Activated CD8-positive, alpha-beta memory T cell treated with anti-CD3 and anti-CD28 coated beads for 36 hours (primary cell): ENCODE results near the gene ANGPTL4. TPM values are rescaled to one million over a fixed set of nuclear protein-coding genes. Genes with fewer than 3 reads are reported as not detected.
"Not testable (repeated sequence)": the region's sequence is repeated elsewhere in the genome, so short reads cannot be mapped to it uniquely, and the experiment has no call there.

Source experiments
- CTCF ChIA-PET: fragments of 350-600 bp; sonication (Branson Sonifier 250); formaldehyde crosslinking; loops from one replicate; lab custom pipeline; 2021; ENCODE audit warnings: antibody characterized with exemption; lab: Charles Lee
- POLR2A ChIA-PET: fragments of 350-600 bp; sonication (Branson Sonifier 250); formaldehyde crosslinking; loops from one replicate; lab custom pipeline; 2021; ENCODE audit warnings: antibody characterized with exemption; lab: Charles Lee
- total RNA-seq, 2 experiments: library from RNA; stranded (reverse); gene quantifications; one replicate each; pipeline ENCODE4 v1.2.3, GENCODE V29; 2021

The ANGPTL4 gene
- total RNA-seq, 2 experiments from 2014 or later: 0.19 to 0.42 TPM

DNA sequence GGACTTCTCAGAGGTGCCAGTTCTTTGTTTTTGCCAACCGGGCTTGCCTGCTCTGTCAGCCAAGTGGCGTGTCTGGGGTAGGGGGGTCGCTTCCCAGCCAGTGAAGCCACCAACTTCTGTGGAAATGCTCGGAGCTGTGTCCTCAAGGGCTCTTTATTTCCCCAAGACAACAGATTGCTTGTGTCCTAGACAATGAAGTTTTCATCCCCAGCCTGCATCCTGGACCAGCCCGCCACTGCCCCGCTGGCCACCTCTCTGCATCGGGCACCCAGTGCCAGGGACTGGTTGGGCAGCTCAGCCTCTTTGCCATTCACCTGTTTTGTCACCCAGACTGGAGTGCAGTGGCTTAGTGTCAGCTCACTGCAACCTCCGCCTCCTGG, 29.9 kb downstream of the ANGPTL4 start:
- CTCF ChIA-PET: no interaction called here
- POLR2A ChIA-PET: no interaction called here

DNA sequence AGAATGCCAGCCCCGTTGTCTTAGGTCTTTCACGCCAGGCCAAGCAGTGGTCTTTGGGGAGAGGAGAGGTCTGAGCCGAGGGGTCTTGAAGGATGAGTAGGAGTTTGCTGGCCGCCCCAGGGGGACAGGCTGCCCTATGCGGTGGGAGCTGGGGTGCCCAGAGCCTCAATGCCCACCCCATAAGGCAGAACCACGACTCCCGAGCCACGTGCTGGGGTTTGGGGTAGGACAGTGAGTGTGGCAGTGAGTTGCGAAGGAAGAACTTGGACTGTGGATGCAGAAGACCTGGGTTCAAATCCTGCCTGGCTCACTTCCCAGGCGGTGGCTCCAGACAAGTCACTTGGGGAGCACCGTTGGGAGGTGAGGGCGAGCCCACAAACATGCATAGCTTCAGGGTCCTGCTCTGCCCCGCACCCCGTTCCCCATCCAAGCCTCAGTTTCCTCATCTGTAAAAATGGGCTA, 31.7 kb downstream of the ANGPTL4 start:
- CTCF ChIA-PET: interaction anchor here (1.0 to 1.8 kb wide), 2 partner anchors 42 to 120 kb away, joined by 3 to 10 read pairs; no protein-coding TSS in a partner anchor
- POLR2A ChIA-PET: interaction anchor here (0.6 kb wide), 1 partner anchor 70 kb away, joined by 15 read pairs; no protein-coding TSS in a partner anchor

DNA sequence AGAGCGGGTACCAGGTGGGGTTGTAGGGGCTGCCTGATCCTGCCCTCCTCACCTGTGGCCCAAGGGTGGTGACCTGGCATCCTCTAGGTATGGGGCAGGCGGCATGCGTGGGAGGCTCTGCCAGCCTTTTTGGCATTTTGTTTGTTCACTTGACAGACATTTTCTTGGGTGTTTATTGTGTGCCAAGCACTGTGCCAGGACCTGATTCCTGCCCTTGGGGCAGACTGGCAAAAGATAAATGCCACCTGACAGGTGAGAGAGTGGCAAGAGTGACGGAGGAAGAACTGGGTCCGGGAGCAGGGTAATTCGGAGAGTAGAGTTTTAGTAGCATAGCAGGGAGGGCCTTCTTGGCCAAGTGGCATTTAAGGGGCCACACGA, 32.2 kb downstream of the ANGPTL4 start:
- CTCF ChIA-PET: interaction anchor here (1.8 kb wide), 1 partner anchor 42 kb away, joined by 10 read pairs; no protein-coding TSS in a partner anchor
- POLR2A ChIA-PET: interaction anchor here (0.6 kb wide), 1 partner anchor 70 kb away, joined by 15 read pairs; no protein-coding TSS in a partner anchor

DNA sequence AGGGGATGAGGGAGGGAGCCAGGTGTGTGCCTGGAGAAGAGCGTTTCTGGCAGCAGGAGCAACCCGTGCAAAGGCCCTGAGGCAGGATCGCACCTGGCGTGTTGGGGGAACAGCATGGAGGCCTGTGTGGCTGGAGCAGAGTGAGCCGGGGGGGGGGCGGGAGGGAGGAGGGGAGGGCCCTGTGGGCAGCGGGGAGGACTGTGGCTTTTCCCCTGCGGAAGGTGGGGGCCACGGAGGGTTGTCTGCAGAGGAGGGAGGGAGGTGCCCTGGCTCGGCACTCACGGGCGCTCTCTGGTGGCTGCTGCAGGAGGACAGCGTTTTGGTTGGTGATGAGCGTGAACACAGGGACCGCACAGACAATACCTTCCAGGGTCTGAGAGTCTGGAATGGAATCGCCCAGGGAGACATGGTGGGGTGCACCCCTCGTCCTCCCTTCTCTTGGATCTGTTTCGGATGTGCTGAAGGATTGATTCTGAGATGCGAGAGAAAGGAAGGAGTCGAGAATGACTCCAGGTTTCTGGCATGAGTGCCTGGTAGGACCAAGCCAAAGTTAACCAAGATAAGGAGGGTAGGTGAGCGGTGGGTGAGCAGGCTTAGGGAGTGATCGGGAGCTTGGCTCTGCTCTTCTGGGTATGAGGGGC, 32.7 kb downstream of the ANGPTL4 start:
- ChIA-PET CTCF (interaction anchor here (1.0 to 2.4 kb wide), 4 partner anchors 43 to 75 kb away, joined by 3 to 17 read pairs (median 7); no protein-coding TSS in a partner anchor), POLR2A (no interaction called here)

DNA sequence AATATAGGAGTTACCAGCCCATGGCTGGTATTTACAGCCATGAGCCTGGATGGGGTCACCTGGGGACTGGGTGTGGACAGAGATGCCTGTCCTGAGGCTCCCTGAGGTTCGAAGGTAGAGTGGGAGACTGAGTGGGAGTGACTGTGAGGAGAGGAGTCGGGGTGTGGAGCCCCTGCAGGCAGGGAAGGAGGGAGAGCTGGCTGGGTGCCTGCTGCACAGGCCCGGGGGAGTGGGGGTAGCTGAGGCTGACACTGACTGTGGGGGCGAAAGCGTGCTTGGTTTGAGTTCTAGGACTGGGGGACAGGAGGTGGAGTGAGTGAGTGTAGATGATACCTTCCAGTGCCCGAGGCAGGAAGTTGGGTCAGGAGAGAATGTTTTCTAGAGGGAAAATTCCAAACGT, 33.3 kb downstream of the ANGPTL4 start:
- ChIA-PET POLR2A (no interaction called here), CTCF (interaction anchor here (1.0 to 2.4 kb wide), 3 partner anchors 44 to 74 kb away, joined by 3 to 17 read pairs (median 4); no protein-coding TSS in a partner anchor)

DNA sequence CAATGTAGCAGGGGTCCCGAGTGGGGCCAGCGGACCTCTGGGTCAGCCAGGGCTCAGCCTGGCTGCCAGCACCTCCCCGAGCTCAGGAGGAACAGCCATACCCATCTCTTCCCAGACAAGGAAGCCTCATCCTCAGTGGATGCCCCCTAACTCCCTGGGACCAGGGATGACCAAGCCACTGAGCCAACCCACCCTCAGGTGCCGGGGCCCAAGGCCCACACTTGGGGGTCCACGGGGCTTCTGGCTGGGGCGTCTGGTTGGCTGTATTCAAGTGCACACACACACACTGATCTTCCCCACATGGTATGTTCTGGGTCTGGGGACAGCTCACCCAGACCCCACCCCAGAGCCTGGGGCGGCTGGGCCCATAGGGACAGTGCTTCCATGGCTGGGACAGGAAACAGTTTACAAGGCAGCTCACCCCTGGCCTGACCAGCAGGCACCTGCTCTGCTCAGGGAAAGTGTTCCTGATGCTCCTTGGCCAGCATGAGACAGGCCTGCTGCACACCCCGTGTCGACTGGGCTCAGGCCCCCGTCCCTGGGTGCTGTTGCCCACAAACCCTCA, 33.9 kb downstream of the ANGPTL4 start:
- POLR2A ChIA-PET: no interaction called here
- CTCF ChIA-PET: interaction anchor here (1.0 to 2.4 kb wide), 3 partner anchors 44 to 74 kb away, joined by 3 to 17 read pairs (median 4); no protein-coding TSS in a partner anchor

DNA sequence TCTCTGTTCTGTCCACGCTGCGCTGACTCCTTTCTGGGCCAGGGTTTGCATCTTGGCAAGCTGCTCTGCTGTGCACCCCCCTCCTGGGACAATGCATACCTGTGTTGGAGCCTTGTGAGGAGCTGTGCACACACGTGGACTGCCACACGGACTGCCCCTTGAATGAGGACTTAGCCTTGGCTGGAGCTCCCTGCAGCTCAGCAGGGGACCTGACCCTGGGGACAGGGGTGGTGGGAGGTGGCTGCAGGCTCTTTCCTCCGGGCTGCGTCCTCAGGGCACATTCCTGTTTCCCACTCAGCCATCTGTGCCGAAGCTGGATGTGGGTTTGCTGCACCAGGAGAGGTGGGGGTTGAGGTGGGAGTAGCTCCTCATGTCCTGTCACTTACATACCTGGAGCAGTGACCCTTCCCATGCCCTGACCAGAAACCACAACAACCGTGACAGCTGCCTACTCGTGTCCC, 34.4 kb downstream of the ANGPTL4 start:
- ChIA-PET POLR2A (no interaction called here), CTCF (interaction anchor here (2.4 kb wide), 1 partner anchor 45 kb away, joined by 17 read pairs; no protein-coding TSS in a partner anchor)

DNA sequence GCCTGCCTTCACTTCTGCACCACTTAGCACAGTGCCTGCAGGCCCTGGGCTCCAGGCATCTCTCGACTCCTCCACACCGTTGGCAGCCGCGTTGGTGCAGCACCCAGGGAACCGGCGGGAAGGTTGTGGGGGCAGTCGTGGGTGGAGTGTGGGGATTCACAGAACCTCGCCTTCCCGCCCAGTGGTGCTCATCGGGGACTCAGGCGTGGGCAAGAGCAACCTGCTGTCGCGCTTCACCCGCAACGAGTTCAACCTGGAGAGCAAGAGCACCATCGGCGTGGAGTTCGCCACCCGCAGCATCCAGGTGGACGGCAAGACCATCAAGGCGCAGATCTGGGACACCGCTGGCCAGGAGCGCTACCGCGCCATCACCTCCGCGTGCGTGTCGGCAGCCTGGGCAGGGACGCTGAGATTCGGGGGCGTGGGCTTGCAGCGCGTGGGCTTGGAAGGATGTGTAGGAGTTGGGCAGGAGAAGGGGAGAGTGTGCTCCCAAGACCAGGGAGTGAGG, 35.8 kb downstream of the ANGPTL4 start:
- POLR2A ChIA-PET: no interaction called here

DNA sequence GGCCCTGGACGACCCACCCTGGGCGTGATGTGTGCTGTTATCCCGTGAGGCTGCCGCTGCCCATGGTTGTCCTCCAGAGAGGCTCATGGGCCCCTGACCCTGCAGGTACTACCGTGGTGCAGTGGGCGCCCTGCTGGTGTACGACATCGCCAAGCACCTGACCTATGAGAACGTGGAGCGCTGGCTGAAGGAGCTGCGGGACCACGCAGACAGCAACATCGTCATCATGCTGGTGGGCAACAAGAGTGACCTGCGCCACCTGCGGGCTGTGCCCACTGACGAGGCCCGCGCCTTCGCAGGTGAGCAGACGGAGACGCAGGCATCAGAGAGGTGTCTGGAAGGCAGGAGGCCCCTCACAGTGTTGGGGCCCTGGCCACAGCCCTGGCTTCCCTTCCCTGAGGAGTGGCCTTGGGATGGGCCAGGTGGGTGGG, 38.0 kb downstream of the ANGPTL4 start:
- CTCF ChIA-PET: no interaction called here

More for the DNA sequence above, 35.8 kb downstream of the ANGPTL4 start:
- CTCF ChIA-PET: interaction anchor here (1.1 kb wide), 1 partner anchor 46 kb away, joined by 4 read pairs; no protein-coding TSS in a partner anchor

DNA sequence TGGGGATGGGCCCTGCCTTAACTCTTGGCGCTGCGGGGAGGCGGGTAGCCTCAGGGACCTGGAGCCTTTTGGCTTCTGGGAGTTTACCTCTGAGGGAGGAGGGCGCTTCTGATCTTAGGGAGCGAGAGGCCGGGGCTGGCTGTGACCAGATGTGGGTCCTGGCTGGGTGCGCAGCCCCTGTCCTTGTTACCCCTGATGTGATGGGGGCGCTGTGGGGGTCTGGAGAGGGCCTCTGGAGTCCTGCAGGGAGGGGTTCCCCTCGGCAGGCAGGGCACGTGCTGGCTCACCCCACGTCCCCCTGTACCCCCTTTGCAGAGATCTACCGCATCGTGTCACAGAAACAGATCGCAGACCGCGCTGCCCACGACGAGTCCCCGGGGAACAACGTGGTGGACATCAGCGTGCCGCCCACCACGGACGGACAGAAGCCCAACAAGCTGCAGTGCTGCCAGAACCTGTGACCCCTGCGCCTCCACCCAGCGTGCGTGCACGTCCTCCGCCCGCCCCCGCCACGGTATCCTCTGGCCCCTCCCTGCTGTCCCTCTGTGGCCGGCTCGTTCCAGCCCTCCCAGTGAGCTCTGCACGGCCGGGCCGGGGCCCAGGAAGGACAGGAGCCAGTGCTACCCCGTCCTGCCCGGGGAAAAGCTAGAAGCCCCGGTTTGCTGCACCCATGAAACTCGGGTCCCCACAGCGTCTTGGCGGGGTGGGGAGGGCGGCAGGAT, 39.3 kb downstream of the ANGPTL4 start:
- ChIA-PET CTCF (interaction anchor here (0.5 to 0.6 kb wide), 2 partner anchors 49 to 150 kb away, joined by 3 read pairs; no protein-coding TSS in a partner anchor), POLR2A (interaction anchor here (0.6 kb wide), 1 partner anchor 60 kb away, joined by 4 read pairs; the partner anchor contains the start of gene KANK3)

More for the DNA sequence above, 38.0 kb downstream of the ANGPTL4 start:
- POLR2A ChIA-PET: no interaction called here

DNA sequence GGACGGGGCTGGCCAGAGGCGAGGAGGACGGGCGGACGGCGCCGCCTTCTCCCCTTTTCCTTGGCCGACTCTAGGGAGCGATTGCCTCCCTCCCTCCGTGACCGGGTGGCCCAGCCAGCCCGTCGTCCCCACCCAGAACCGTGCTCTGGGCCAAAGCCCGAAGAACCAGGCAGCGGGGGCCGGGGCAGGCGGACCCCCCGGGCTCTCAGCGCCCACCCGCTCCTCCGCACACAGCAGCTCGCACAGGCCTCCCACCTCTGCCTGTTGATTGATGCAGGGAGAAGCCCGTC, 39.8 kb downstream of the ANGPTL4 start:
- CTCF ChIA-PET: interaction anchor here (0.6 kb wide), 1 partner anchor 49 kb away, joined by 3 read pairs; no protein-coding TSS in a partner anchor

DNA sequence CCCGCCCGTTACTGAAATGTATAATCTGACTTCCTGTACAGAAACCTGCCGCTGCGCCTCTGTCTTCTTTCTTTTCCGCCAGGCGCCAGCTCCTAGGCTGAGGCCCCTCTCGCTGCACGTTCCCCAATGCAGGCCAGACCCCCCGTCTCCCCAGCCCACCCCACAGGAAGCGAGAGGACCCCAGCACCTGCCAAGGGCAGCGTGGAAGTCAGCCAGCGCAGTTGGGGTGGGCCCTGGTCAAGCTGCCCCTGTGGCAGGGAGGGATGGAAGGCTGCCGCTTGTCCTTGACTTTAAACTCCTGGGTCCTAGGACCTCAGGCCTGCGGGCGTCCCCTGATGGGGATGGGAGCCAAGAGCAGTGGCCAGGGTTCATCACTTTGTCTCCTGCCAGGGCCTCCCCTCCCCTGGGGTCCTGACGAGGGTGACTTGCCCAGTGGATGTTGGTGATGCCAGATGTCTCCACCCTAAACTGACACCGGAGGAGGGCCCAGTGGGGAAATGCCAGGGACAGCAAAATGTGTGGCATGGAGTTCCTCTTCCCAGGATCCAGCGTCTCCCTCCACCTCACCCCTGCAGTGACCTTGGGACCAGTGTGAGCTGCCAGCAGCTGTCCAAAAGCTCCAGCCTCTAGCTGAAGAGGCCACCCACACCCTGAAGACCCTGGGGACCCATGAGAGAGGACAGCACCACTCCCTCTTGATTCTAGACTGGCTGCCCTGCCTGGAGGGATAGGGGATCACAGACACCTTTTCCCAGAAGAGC, 40.6 kb downstream of the ANGPTL4 start:
- POLR2A ChIA-PET: interaction anchor here (0.6 kb wide), 1 partner anchor 9 kb away, joined by 4 read pairs; no protein-coding TSS in a partner anchor
- CTCF ChIA-PET: interaction anchor here (1.1 to 1.3 kb wide), 2 partner anchors 10 to 50 kb away, joined by 3 to 4 read pairs; no protein-coding TSS in a partner anchor

More for the DNA sequence above, 39.8 kb downstream of the ANGPTL4 start:
- POLR2A ChIA-PET: interaction anchor here (0.6 kb wide), 1 partner anchor 61 kb away, joined by 4 read pairs; the partner anchor contains the start of gene KANK3

DNA sequence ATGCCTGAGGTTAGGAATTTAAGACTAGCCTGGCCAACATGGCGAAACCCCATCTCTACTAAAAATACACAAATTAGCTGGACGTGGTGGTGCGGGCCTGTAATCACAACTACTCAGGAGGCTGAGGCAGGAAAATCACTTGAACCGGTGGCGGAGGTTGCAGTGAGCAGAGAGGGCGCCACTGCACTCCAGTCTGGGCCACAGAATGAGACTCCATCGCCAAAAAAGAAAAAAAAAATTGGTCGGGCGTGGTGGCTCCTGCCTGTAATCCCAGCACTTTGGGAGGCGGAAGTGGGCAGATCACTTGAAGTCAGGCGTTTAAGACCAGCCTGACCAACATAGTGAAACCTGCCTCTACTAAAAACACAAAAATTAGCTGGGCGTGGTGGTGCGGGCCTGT, 46.8 kb downstream of the ANGPTL4 start:
- POLR2A ChIA-PET: not testable (repeated sequence)
- CTCF ChIA-PET: interaction anchor here (0.7 to 1.6 kb wide), 2 partner anchors 43 to 103 kb away, joined by 3 to 4 read pairs; partner anchors contain the start of gene ZNF414

DNA sequence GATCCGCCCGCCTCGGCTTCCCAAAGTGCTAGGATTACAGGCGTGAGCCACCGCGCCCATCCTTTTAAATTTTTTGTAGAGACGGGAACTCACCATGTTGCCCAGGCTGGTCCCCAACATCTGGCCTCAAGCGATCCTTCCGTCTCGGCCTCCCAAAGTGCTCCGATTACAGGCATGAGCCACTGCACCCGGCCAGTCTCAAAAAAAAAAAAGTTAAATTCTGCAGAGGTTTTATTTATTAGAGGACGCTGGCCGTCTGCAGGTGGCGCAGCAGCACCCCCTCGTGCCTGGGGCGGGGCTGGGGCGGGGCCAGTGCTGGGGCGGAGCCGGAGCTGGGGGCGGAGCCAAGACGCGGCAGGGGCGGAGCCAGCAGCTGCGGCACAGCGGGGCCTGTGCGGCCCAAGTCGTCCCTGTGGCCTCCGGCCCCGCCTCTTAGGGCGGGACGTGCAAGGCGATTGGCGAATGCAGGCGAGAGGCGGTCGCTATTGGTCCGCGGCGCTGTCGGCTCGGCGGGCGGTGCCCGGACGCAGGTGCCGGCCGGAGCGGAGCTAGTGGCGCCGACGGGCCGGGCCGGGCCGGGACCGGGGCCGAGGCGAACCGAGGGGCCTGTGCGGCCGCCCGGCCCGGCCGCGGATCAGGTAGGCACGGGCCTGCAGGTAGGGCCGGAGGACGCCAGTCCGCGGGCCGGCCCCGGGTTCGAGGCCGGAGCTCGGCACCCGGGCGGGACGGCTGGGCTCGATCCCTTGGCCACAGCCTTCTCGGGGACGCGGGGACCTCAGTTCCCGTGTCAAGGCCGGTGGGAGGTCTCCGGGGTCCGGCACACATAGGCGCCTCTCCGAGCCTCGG, 49.1 kb downstream of the ANGPTL4 start, which contains the start of gene MARCHF2:
Gene MARCHF2, plus strand, starts transcription at position 523 of the 846 bp plus-strand sequence. CDS start 8,536 bp downstream, outside the sequence.
- ChIA-PET POLR2A (interaction anchor here (0.6 to 2.1 kb wide), 9 partner anchors 8 to 203 kb away, joined by 3 to 9 read pairs (median 4); partner anchors contain the start of genes HNRNPM, MYO1F and ZNF414), CTCF (interaction anchor here (0.7 to 3.8 kb wide), 12 partner anchors 12 to 167 kb away, joined by 3 to 22 read pairs (median 4); partner anchors contain the start of genes MYO1F, RAB11B and ZNF414)

DNA sequence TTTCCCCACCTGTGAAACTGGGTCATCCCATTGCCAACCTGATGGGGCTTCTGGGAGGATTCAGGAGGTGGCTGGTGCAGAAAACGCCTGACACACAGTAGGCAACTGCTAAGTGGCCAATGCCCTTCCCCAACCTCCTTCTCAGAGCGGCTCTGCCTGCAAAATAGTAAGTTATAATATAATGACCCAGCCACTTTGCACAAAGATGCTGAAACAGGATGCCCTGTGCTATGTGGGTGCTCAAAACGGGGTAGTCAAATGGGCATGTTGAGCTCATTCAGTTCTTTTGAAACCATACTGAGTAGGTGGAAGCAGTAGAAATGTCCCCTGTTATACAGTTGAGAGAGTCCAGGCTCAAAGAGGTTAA, 49.7 kb downstream of the ANGPTL4 start:
- ChIA-PET CTCF (interaction anchor here (0.5 to 3.8 kb wide), 13 partner anchors 9 to 167 kb away, joined by 3 to 22 read pairs (median 4); partner anchors contain the start of genes HNRNPM, MYO1F and ZNF414), POLR2A (interaction anchor here (0.6 to 2.1 kb wide), 10 partner anchors 9 to 202 kb away, joined by 3 to 9 read pairs (median 4); partner anchors contain the start of genes HNRNPM and ZNF414)

DNA sequence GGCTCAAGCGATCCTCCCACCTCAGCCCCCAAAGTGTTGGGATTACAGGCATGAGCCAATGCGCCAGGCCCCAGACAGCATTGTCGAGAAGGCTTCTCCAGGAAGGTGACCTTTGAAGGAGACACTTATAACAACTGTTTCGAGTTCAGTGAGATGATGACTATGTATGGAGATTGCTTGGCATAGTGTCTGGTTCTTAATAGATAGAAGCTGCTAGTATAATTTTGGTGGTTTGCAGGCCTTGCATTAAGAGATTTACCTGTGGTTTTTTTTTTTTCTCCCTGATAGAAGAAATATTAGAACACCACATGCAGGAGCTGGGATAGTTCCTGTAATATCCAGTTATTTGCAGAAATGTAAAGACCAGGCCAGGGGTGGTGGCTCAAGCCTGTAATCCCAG, 52.8 kb downstream of the ANGPTL4 start:
- ChIA-PET POLR2A (interaction anchor here (0.6 kb wide), 1 partner anchor 129 kb away, joined by 5 read pairs; no protein-coding TSS in a partner anchor), CTCF (interaction anchor here (0.6 kb wide), 1 partner anchor 86 kb away, joined by 4 read pairs; the partner anchor contains the start of gene PRAM1)
